GM19193 (cell line): Measurements from ENCODE around the gene OPRL1.

Experiments used
- POLR2A ChIP-seq: IDR thresholded peaks from 4 replicates; pipeline ENCODE4 v1.6.1; 2011; ENCODE audit not compliant: insufficient read depth, insufficient read length; ENCODE audit errors: extremely low read depth

Gene OPRL1

GRCh38 chr20:64080813-64081623 is 1.1 kb downstream of the OPRL1 start:
- TF ChIP-seq POLR2A = no peak

GRCh38 chr20:64081624-64081964 is 1.7 kb downstream of the OPRL1 start:
- no peak for TF ChIP-seq POLR2A

GRCh38 chr20:64082126-64082731 is 2.3 kb downstream of the OPRL1 start:
- no peak for TF ChIP-seq POLR2A

GRCh38 chr20:64082820-64083377 is 3.0 kb downstream of the OPRL1 start:
- no peak for TF ChIP-seq POLR2A

- TF ChIP-seq POLR2A = no peak
Measured at GRCh38 chr20:64083378-64083803, 3.5 kb downstream of the OPRL1 start.

GRCh38 chr20:64083804-64084684 is 4.2 kb downstream of the OPRL1 start, which contains the start of gene LKAAEAR1:
Gene LKAAEAR1 (minus strand): TSS chr20:64084398. CDS start chr20:64084219, 179 bp downstream.
- TF ChIP-seq POLR2A = no peak

- no peak for TF ChIP-seq POLR2A
Measured at GRCh38 chr20:64084685-64085152, 4.8 kb downstream of the OPRL1 start.

- TF ChIP-seq POLR2A = no peak
Measured at GRCh38 chr20:64086801-64087200, 6.9 kb downstream of the OPRL1 start.

- TF ChIP-seq POLR2A = no peak
Measured at GRCh38 chr20:64090165-64090564, 10.3 kb downstream of the OPRL1 start.

GRCh38 chr20:64091340-64091739 is 11.5 kb downstream of the OPRL1 start:
- TF ChIP-seq POLR2A = no peak

GRCh38 chr20:64091770-64092169 is 11.9 kb downstream of the OPRL1 start:
- no peak for TF ChIP-seq POLR2A

- TF ChIP-seq POLR2A = no peak
Measured at GRCh38 chr20:64092258-64093012, 12.6 kb downstream of the OPRL1 start.

- no peak for TF ChIP-seq POLR2A
Measured at GRCh38 chr20:64093013-64093503, 13.2 kb downstream of the OPRL1 start.

GRCh38 chr20:64095455-64095854 is 15.6 kb downstream of the OPRL1 start:
- no peak for TF ChIP-seq POLR2A
